ENCODE results near the gene AIMP2. TPM values are rescaled to one million over a fixed set of nuclear protein-coding genes. Genes with fewer than 3 reads are reported as not detected.

The AIMP2 gene
- total and polyA plus RNA-seq, 2 donors (not counting 3 experiments of a cell fraction or from before 2014, with no cell fraction given) = 45.6 to 67.7 TPM

DNA sequence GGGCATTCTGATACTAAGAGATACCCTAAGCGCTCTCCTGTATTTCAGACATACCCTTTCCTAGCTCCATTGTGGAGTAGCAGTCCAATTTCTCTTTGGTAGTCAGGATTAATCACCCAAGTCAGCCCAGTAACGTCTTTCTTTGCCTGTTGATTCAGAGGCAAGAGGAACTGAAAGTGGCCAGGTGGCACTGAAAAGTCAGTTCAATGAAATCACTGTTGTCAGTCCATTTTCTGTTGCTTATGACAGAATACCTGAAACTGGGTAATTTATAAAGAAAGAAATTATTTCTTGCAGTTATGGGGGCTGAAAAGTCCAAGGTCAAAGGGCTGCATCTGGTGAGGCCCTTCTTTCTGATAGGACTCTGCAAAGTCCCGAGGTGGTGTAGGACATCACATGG lies 62.3 kb downstream of the AIMP2 start:
- Histone ChIP-seq H3K4me3 (replicated peaks in 1 of 3; ENCODE audit: insufficient read depth in 1 of 3, low read depth in 1 of 3, low read length in 3 of 3) (no peak overlapping the region), H3K4me1 (ENCODE audit: control insufficient read depth, extremely low read depth, insufficient read depth, low read length) (no peaks in the 10 kb centered on the region), H3K9me3 (replicated peaks; ENCODE audit: control insufficient read depth, insufficient read depth, low read length) (no peaks in the 10 kb centered on the region), H3K4me2 (ENCODE audit: insufficient read depth, low read length) (no peak overlapping the region), H3K27me3 (ENCODE audit: control insufficient read depth in 2 of 2, insufficient read depth in 2 of 2, low read length in 2 of 2) (no peaks in the 10 kb centered on the region), H3K27ac (ENCODE audit: insufficient read depth, low read depth, low read length) (no peak overlapping the region), H4K20me1 (replicated peaks; ENCODE audit: control insufficient read depth, extremely low read depth, insufficient read depth, low read length) (no peaks in the 10 kb centered on the region), H3K36me3 (ENCODE audit: control insufficient read depth in 2 of 2, extremely low read depth in 1 of 2, insufficient read depth in 2 of 2, low read length in 2 of 2) (no peaks in the 10 kb centered on the region), H3K79me2 (ENCODE audit: control insufficient read depth, insufficient read depth, low read length) (no peaks in the 10 kb centered on the region), H3K9ac (replicated peaks; ENCODE audit: extremely low read depth, insufficient read depth, low read length) (no peak overlapping the region), H2AFZ (ENCODE audit: low read depth, low read length) (no peak overlapping the region), H3K9me1 (replicated peaks; ENCODE audit: control insufficient read depth, extremely low read depth, insufficient read depth, low read length) (no peaks in the 10 kb centered on the region)
- ChIA-PET POLR2A (no interaction called here), CTCF (interaction anchor here (0.9 kb wide), 1 partner anchor 11 kb away, joined by 3 read pairs; no protein-coding TSS in a partner anchor)
- DNase-seq (ENCODE audit: low read depth, low spot score) (no peak), FAIRE-seq (no peak)
- dilution Hi-C loops (cut with MboI; ENCODE audit: extremely low pct_ligation_motif_present, low sequenced_read_pairs) (no loop called here), intact Hi-C loops (cut with micrococcal nuclease) (no loop called here)
- BruUV-seq (replicated peaks) = no TSS peak
- TF ChIP-seq POLR2A (IDR thresholded peaks at IDR 0.05; ENCODE audit: low read depth, low read length) (no peak), JUN (IDR thresholded peaks at IDR 0.05; ENCODE audit: borderline replicate concordance, insufficient read depth, insufficient read length, low read depth) (no peak), POLR2AphosphoS5 (IDR thresholded peaks at IDR 0.05; ENCODE audit: insufficient read depth, low read depth, low read length) (no peak)
- TF ChIP-seq, protein P1, sequence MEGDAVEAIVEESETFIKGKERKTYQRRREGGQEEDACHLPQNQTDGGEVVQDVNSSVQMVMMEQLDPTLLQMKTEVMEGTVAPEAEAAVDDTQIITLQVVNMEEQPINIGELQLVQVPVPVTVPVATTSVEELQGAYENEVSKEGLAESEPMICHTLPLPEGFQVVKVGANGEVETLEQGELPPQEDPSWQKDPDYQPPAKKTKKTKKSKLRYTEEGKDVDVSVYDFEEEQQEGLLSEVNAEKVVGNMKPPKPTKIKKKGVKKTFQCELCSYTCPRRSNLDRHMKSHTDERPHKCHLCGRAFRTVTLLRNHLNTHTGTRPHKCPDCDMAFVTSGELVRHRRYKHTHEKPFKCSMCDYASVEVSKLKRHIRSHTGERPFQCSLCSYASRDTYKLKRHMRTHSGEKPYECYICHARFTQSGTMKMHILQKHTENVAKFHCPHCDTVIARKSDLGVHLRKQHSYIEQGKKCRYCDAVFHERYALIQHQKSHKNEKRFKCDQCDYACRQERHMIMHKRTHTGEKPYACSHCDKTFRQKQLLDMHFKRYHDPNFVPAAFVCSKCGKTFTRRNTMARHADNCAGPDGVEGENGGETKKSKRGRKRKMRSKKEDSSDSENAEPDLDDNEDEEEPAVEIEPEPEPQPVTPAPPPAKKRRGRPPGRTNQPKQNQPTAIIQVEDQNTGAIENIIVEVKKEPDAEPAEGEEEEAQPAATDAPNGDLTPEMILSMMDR (IDR thresholded peaks at IDR 0.05; ENCODE audit: extremely low read depth in 1 of 2, insufficient read depth in 1 of 2, low read depth in 1 of 2, low read length in 2 of 2) = no peak

Small RNA genes lying within 50 kb of the gene (small RNA-seq; reads per million reads assigned to genes)
- not detected for gene RF00019 (ENCODE audit: insufficient read depth, insufficient read length, low read depth, low replicate concordance)
- gene RNU6-218P (ENCODE audit: insufficient read depth, insufficient read length, low read depth, low replicate concordance) = not detected
- gene SNORA80D (ENCODE audit: insufficient read depth, insufficient read length, low read depth, low replicate concordance) = 3.9 reads per million, percentile 28 among the genes with 10 or more reads in this experiment

Other genes with a start within 250 kb of the AIMP2 start
- 33.2 and 37.1 TPM in 2 replicates for gene RNF216, start 227.6 kb upstream of the AIMP2 start, total RNA-seq
- gene RNF216, start 227.6 kb upstream of the AIMP2 start, polyA plus RNA-seq = 16.4 TPM in 2 replicates
- gene OCM, start 128.5 kb upstream of the AIMP2 start, total RNA-seq = not detected in 2 replicates
- gene OCM, start 128.5 kb upstream of the AIMP2 start, polyA plus RNA-seq = not detected in 2 replicates
- 84.1 and 95.5 TPM in 2 replicates for gene CCZ1, start 110.5 kb upstream of the AIMP2 start, total RNA-seq
- 31.1 and 40.6 TPM in 2 replicates for gene CCZ1, start 110.5 kb upstream of the AIMP2 start, polyA plus RNA-seq
- 0.18 and 0.29 TPM in 2 replicates for gene RSPH10B, start 38.6 kb upstream of the AIMP2 start, total RNA-seq
- gene RSPH10B, start 38.6 kb upstream of the AIMP2 start, polyA plus RNA-seq = 0.11 and 0.15 TPM in 2 replicates
- gene PMS2, start 223 bp upstream of the AIMP2 start, total RNA-seq = 14.5 and 15.9 TPM in 2 replicates
- 3.8 and 5.2 TPM in 2 replicates for gene PMS2, start 223 bp upstream of the AIMP2 start, polyA plus RNA-seq
- gene ANKRD61, start 22.1 kb downstream of the AIMP2 start, total RNA-seq = 0.35 and 0.53 TPM in 2 replicates
- 0.18 and 0.32 TPM in 2 replicates for gene ANKRD61, start 22.1 kb downstream of the AIMP2 start, polyA plus RNA-seq
- gene EIF2AK1, start 49.9 kb downstream of the AIMP2 start, total RNA-seq = 97.8 and 105 TPM in 2 replicates
- 35.6 and 58.1 TPM in 2 replicates for gene EIF2AK1, start 49.9 kb downstream of the AIMP2 start, polyA plus RNA-seq
- gene USP42, start 95.7 kb downstream of the AIMP2 start, total RNA-seq = 12.5 and 12.7 TPM in 2 replicates
- gene USP42, start 95.7 kb downstream of the AIMP2 start, polyA plus RNA-seq = 4.2 TPM in 2 replicates

Data from endothelial cell of umbilical vein (primary cell).